ENCODE data around the gene DECR2. TPM values are rescaled to one million over a fixed set of nuclear protein-coding genes. Genes with fewer than 3 reads are reported as not detected.
A peak's percentile ranks its signal among the peaks of the same experiment; 100 is the strongest.

Gene DECR2
- total and polyA plus RNA-seq, 2 of the 13 experiments (the other 11 are each of a cell fraction or from before 2014, with no cell fraction given) = 36.3 to 44.6 TPM

- TF ChIP-seq ZNF800 (CRISPR knock-in tag; IDR thresholded peaks at IDR 0.05) = no peak
- TF ChIP-seq ZNF292 (CRISPR knock-in tag; IDR thresholded peaks at IDR 0.05; ENCODE audit: borderline replicate concordance, low read depth) = peak; percentile 31; the same call in 1 of the 2 replicates
- TF ChIP-seq ATRX (CRISPR knock-in tag; IDR thresholded peaks at IDR 0.05; ENCODE audit: borderline replicate concordance) = no peak
- TF ChIP-seq ZFP37 (CRISPR knock-in tag; IDR thresholded peaks at IDR 0.05; ENCODE audit: borderline replicate concordance) = peak; percentile 45; the same call in 1 of the 2 replicates
- peak; percentile 68; the same call in 1 of the 2 replicates for TF ChIP-seq ZBED4 (CRISPR knock-in tag; IDR thresholded peaks at IDR 0.05; ENCODE audit: borderline replicate concordance)
- TF ChIP-seq MTA1 (CRISPR knock-in tag; IDR thresholded peaks at IDR 0.05; ENCODE audit: borderline replicate concordance) = peak; percentile 85; the same call in 1 of the 2 replicates
- peak; percentile 97 for TF ChIP-seq ZNF296 (CRISPR knock-in tag; conservative IDR thresholded peaks at IDR 0.05)
- TF ChIP-seq ZNF607 (CRISPR knock-in tag; IDR thresholded peaks at IDR 0.05; ENCODE audit: borderline replicate concordance) = peak; percentile 89
- no peak for TF ChIP-seq BRD4 (CRISPR knock-in tag; IDR thresholded peaks at IDR 0.05)
- peak; percentile 73 for TF ChIP-seq ZFY (CRISPR knock-in tag; IDR thresholded peaks at IDR 0.05)
- 0 out of 2 replicates have a peak, but pooled peaks have one; percentile 37 for TF ChIP-seq ATF7-NPFF (CRISPR knock-in tag; IDR thresholded peaks at IDR 0.05; ENCODE audit: low read depth)
- TF ChIP-seq AGO2 (optimal IDR thresholded peaks at IDR 0.05; ENCODE audit: low read depth, low read length) = peak; percentile 23
- TF ChIP-seq HNRNPL (IDR thresholded peaks at IDR 0.05; ENCODE audit: low read depth, low read length) = peak; percentile 86
- peak; percentile 90 for TF ChIP-seq SAP130 (CRISPR knock-in tag; IDR thresholded peaks at IDR 0.05; ENCODE audit: low read depth)
- peak; percentile 80 for TF ChIP-seq GATAD2A (CRISPR knock-in tag; IDR thresholded peaks at IDR 0.05)
- TF ChIP-seq MAZ (IDR thresholded peaks at IDR 0.05; ENCODE audit: borderline replicate concordance, low read depth, low read length) = no peak
- peak; percentile 61; the same call in 1 of the 2 replicates for TF ChIP-seq MAZ (CRISPR knock-in tag; IDR thresholded peaks at IDR 0.05; ENCODE audit: low read depth)
- peak in 1 of 2 experiments; percentile 51; a peak in 2 of 4 replicates for TF ChIP-seq POLR2A (IDR thresholded peaks at IDR 0.05; ENCODE audit: insufficient read depth in 1 of 2, low read depth in 2 of 2, low read length in 2 of 2)
- no peak for TF ChIP-seq BATF2 (CRISPR knock-in tag; IDR thresholded peaks at IDR 0.05)
These were observed 42.5 kb upstream of the DECR2 start (continued) for GRCh38 chr16:359067-359763.

Data from HepG2 (cell line).